PFSK-1 (cell line): Measurements from ENCODE around the gene RAPGEF5.

Source experiments
- FOXP2 ChIP-seq: optimal IDR thresholded peaks from 2 replicates; pipeline ENCODE3; 2011; ENCODE audit warnings: borderline replicate concordance, control low read depth, inconsistent platforms; ENCODE audit not compliant: insufficient read depth; ENCODE audit errors: extremely low read length, extremely low read depth
- POLR2AphosphoS5 ChIP-seq: IDR thresholded peaks from 2 replicates; pipeline ENCODE4 v1.6.1; 2012; ENCODE audit warnings: low read depth, mild to moderate bottlenecking, control low read depth, low read length, moderate library complexity
- REST ChIP-seq, 2 experiments: IDR thresholded peaks; 2 replicates each; pipeline versions ENCODE4 v1.6.1 to v1.8.0; 2011 to 2012; ENCODE audit warnings: low read depth in 2 of 2, low read length in 2 of 2, control low read depth in 1 of 2, inconsistent platforms in 1 of 2, mild to moderate bottlenecking in 1 of 2, moderate library complexity in 1 of 2; ENCODE audit not compliant: insufficient read depth in 1 of 2
- SIN3A ChIP-seq: IDR thresholded peaks from 2 replicates; pipeline ENCODE4 v1.6.1; 2012; ENCODE audit warnings: mild to moderate bottlenecking, low read length, moderate library complexity, borderline replicate concordance; ENCODE audit not compliant: insufficient read depth
- TAF1 ChIP-seq: IDR thresholded peaks from 2 replicates; pipeline ENCODE4 v1.6.1; 2012; ENCODE audit warnings: low read length, control low read depth, borderline replicate concordance; ENCODE audit not compliant: insufficient read depth

The RAPGEF5 gene

GRCh38 chr7:22378199-22378980, 21.4 kb upstream of the RAPGEF5 start:
- no peak for TF ChIP-seq POLR2AphosphoS5
- TF ChIP-seq SIN3A = no peak
- no peak for TF ChIP-seq FOXP2
- no peak for TF ChIP-seq TAF1
- no peak for TF ChIP-seq REST (IDR thresholded peaks at IDR 0.05; ENCODE audit: insufficient read depth in 1 of 2, low read depth in 2 of 2, low read length in 2 of 2)

GRCh38 chr7:22377703-22378102, 20.7 kb upstream of the RAPGEF5 start:
- no peak for TF ChIP-seq FOXP2
- TF ChIP-seq SIN3A = no peak
- no peak for TF ChIP-seq POLR2AphosphoS5
- TF ChIP-seq TAF1 = no peak
- no peak for TF ChIP-seq REST (IDR thresholded peaks at IDR 0.05; ENCODE audit: insufficient read depth in 1 of 2, low read depth in 2 of 2, low read length in 2 of 2)

- no peak for TF ChIP-seq POLR2AphosphoS5
- no peak for TF ChIP-seq SIN3A
Measured at GRCh38 chr7:22375359-22376048, 18.6 kb upstream of the RAPGEF5 start.

GRCh38 chr7:22373911-22374310, 17.0 kb upstream of the RAPGEF5 start:
- TF ChIP-seq REST (IDR thresholded peaks at IDR 0.05; ENCODE audit: insufficient read depth in 1 of 2, low read depth in 2 of 2, low read length in 2 of 2) (no peak), SIN3A (no peak), POLR2AphosphoS5 (no peak), TAF1 (no peak), FOXP2 (no peak)

GRCh38 chr7:22373388-22373787, 16.4 kb upstream of the RAPGEF5 start:
- TF ChIP-seq SIN3A = no peak
- no peak for TF ChIP-seq REST (IDR thresholded peaks at IDR 0.05; ENCODE audit: insufficient read depth in 1 of 2, low read depth in 2 of 2, low read length in 2 of 2)
- TF ChIP-seq POLR2AphosphoS5 = no peak
- no peak for TF ChIP-seq FOXP2
- TF ChIP-seq TAF1 = no peak
